Astrocyte (in vitro differentiated cells and primary cell): ENCODE data around the gene ARHGAP12.

Experiments used
- CTCF ChIP-seq: IDR thresholded peaks from 2 replicates; pipeline ENCODE4 v1.5.1; 2011; ENCODE audit warnings: low read depth, mild to moderate bottlenecking, inconsistent platforms, low read length, moderate library complexity; ENCODE audit not compliant: insufficient read depth
- EZH2 ChIP-seq: IDR thresholded peaks from 2 replicates; pipeline ENCODE4 v1.6.1; 2012; ENCODE audit warnings: mild to moderate bottlenecking, low read length, inconsistent platforms; ENCODE audit not compliant: insufficient read depth

- TF ChIP-seq EZH2 (no peak), CTCF (no peak)
Observed at GRCh38 chr10:31885971-31886370, 42.7 kb downstream of the ARHGAP12 start.
